Amniotic epithelial cell (primary cell): ENCODE measurements around the gene SLC5A5.
"Not testable (repeated sequence)": the region's sequence is repeated elsewhere in the genome, so short reads cannot be mapped to it uniquely, and the experiment has no call there.

Experiments used
- DNase-seq: peaks from one replicate; pipeline ENCODE4 v3.0.0-alpha.2; 2010; ENCODE audit warnings: low read depth

Gene SLC5A5

GRCh38 chr19:17919122-17919521 is 47.4 kb downstream of the SLC5A5 start:
- DNase-seq, result not testable (repeated sequence)

- no peak for DNase-seq
These were observed 48.8 kb downstream of the SLC5A5 start for GRCh38 chr19:17920527-17920926.

- DNase-seq, result no peak
These were observed 50.4 kb downstream of the SLC5A5 start for GRCh38 chr19:17922138-17922537.

GRCh38 chr19:17926044-17926443 is 54.3 kb downstream of the SLC5A5 start:
- no peak for DNase-seq

- DNase-seq, result no peak
These were observed 57.3 kb downstream of the SLC5A5 start for GRCh38 chr19:17929056-17929455.

GRCh38 chr19:17931532-17932191 is 59.9 kb downstream of the SLC5A5 start:
- DNase-seq, result no peak

GRCh38 chr19:17932485-17933338 is 61.0 kb downstream of the SLC5A5 start, which contains the start of gene CCDC124:
Gene CCDC124 (plus strand): TSS chr19:17933015. CDS start chr19:17936421, 3,406 bp downstream.
- peak; percentile 83 for DNase-seq

- peak; percentile 72 for DNase-seq
These were observed 61.8 kb downstream of the SLC5A5 start for GRCh38 chr19:17933414-17934129.

GRCh38 chr19:17936379-17936778 is 64.6 kb downstream of the SLC5A5 start:
- DNase-seq, result no peak

GRCh38 chr19:17937371-17937900 is 65.7 kb downstream of the SLC5A5 start:
- no peak for DNase-seq

- DNase-seq, result peak; percentile 82
These were observed 66.5 kb downstream of the SLC5A5 start for GRCh38 chr19:17938092-17938845.

- DNase-seq, result no peak
These were observed 70.4 kb downstream of the SLC5A5 start for GRCh38 chr19:17942181-17942580.

GRCh38 chr19:17942582-17943273 is 71.0 kb downstream of the SLC5A5 start:
- DNase-seq, result no peak

GRCh38 chr19:17943274-17944221 is 71.8 kb downstream of the SLC5A5 start:
- DNase-seq, result no peak

- DNase-seq, result peak; percentile 77
These were observed 72.6 kb downstream of the SLC5A5 start for GRCh38 chr19:17944301-17944700.
